ENCODE measurements around the gene TAC3.

DNA sequence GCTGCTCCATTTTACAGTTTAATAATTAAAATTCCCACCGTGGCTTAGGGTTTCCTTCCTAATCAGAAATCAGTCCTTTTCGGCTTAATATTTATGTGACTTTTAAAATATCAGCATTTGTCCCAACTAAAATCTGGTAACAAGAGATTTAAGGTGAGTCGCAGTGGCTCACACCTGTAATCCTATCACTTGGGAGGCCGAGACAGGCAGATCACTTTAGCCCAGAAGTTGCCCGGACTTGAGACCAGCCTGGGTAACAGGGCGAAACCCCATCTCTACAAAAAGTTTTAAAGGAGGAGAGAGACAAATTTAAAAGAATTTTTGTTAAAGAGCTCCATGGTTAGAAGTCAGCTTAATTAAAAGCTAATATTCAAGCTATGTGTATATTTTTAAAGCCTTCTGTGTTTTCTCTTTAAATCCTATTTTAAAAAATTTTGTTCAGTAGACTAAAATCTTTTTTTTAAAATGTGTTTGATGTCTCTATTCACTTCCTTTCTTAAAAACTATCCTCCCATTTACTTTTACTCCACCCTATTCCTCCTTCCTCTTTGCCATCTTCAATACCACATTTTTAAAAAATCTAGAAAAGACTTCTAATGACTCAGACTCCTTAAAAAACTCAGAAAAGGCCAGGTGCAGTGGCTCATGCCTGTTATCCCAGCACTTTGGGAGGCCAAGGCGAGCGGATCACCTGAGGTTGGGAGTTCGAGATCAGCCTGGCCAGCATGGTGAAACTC lies 3.8 kb upstream of the TAC3 start:
- no peak for TF ChIP-seq POLR2A (IDR thresholded peaks at IDR 0.05; ENCODE audit: extremely low read depth, insufficient read length)
- TF ChIP-seq, protein P1, sequence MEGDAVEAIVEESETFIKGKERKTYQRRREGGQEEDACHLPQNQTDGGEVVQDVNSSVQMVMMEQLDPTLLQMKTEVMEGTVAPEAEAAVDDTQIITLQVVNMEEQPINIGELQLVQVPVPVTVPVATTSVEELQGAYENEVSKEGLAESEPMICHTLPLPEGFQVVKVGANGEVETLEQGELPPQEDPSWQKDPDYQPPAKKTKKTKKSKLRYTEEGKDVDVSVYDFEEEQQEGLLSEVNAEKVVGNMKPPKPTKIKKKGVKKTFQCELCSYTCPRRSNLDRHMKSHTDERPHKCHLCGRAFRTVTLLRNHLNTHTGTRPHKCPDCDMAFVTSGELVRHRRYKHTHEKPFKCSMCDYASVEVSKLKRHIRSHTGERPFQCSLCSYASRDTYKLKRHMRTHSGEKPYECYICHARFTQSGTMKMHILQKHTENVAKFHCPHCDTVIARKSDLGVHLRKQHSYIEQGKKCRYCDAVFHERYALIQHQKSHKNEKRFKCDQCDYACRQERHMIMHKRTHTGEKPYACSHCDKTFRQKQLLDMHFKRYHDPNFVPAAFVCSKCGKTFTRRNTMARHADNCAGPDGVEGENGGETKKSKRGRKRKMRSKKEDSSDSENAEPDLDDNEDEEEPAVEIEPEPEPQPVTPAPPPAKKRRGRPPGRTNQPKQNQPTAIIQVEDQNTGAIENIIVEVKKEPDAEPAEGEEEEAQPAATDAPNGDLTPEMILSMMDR (IDR thresholded peaks at IDR 0.05; ENCODE audit: low read depth, low read length): no peak

Data from NB4 (cell line).